Karpas-422 (cell line): ENCODE measurements around the gene NOS1. TPM values are rescaled to one million over a fixed set of nuclear protein-coding genes. Genes with fewer than 3 reads are reported as not detected.

Experiments used
- DNase-seq: peaks from one replicate; pipeline ENCODE4 v3.0.0-alpha.2; 2015
- H2AFZ ChIP-seq: fragments of 200-600 bp; sonication (generic); 2 replicates; pipeline ENCODE4 v1.6.1; 2014; ENCODE audit warnings: antibody characterized with exemption, low read length, mixed read lengths
- H3K27ac ChIP-seq: fragments of 200-600 bp; sonication (generic); 2 replicates; pipeline ENCODE4 v1.5.1; 2014; ENCODE audit warnings: mild to moderate bottlenecking, low read length, moderate library complexity
- H3K27me3 ChIP-seq: fragments of 200-600 bp; sonication (generic); 2 replicates; pipeline ENCODE4 v1.6.1; 2014; ENCODE audit warnings: low read length, mixed read lengths
- H3K36me3 ChIP-seq: fragments of 200-600 bp; sonication (generic); 2 replicates; pipeline ENCODE4 v1.6.1; 2014; ENCODE audit warnings: low read length, mixed read lengths; ENCODE audit not compliant: insufficient read depth
- H3K4me1 ChIP-seq: fragments of 200-600 bp; sonication (generic); 2 replicates; pipeline ENCODE4 v1.6.1; 2014; ENCODE audit warnings: mild to moderate bottlenecking, low read length, mixed read lengths
- H3K4me2 ChIP-seq: fragments of 200-600 bp; sonication (generic); 2 replicates; pipeline ENCODE4 v1.6.1; 2014; ENCODE audit warnings: low read length, low read depth, mild to moderate bottlenecking; ENCODE audit not compliant: poor library complexity, severe bottlenecking
- H3K4me3 ChIP-seq: fragments of 200-600 bp; sonication (generic); 2 replicates; pipeline ENCODE4 v1.5.1; 2014; ENCODE audit warnings: mild to moderate bottlenecking, antibody characterized with exemption, low read length, mixed read lengths
- H3K79me2 ChIP-seq: fragments of 200-600 bp; sonication (generic); 2 replicates; pipeline ENCODE4 v1.6.1; 2014; ENCODE audit warnings: mild to moderate bottlenecking, low read length, mixed read lengths
- H3K9ac ChIP-seq: fragments of 200-600 bp; sonication (generic); 2 replicates; pipeline ENCODE4 v1.6.0; 2014; ENCODE audit warnings: low read length
- H3K9me2 ChIP-seq: fragments of 200-600 bp; sonication (generic), shearing (Covaris generic); replicated peaks from 2 replicates; pipeline ENCODE4 v1.6.0; 2014; ENCODE audit warnings: mild to moderate bottlenecking, low read length, moderate library complexity; ENCODE audit not compliant: insufficient read depth
- H3K9me3 ChIP-seq: fragments of 300-700, 200-600 bp; sonication (generic); 2 replicates; pipeline ENCODE4 v1.6.1; 2014; ENCODE audit warnings: low read length, mixed read lengths
- H4K20me1 ChIP-seq: fragments of 200-600 bp; sonication (generic); 2 replicates; pipeline ENCODE4 v1.6.1; 2014; ENCODE audit warnings: mild to moderate bottlenecking, antibody characterized with exemption, low read length, low read depth; ENCODE audit not compliant: insufficient read depth
- total RNA-seq: library from RNA; depleted of rRNA; stranded (reverse); fragments of >200 nt; shearing (Covaris generic); gene quantifications from 2 replicates; pipeline ENCODE4 v1.2.3, GENCODE V29; 2014; ENCODE audit warnings: low replicate concordance; rRNA removed

Gene NOS1
- not detected in 2 replicates for total RNA-seq

GRCh38 chr12:117361347-117361751 is at the start of gene NOS1:
NOS1 (minus strand) TSS chr12:117361626; CDS start chr12:117331069, 30,557 bp downstream.
- H3K27me3 ChIP-seq = no peaks in the 10 kb centered on the region
- no peak within 1 kb of the TSS for H2AFZ ChIP-seq
- no peak within 1 kb of the TSS for H3K4me3 ChIP-seq
- no peak for DNase-seq
- H4K20me1 ChIP-seq = no peaks in the 10 kb centered on the region
- no peak within 1 kb of the TSS for H3K27ac ChIP-seq
- H3K9me3 ChIP-seq = no peaks in the 10 kb centered on the region
- H3K4me1 ChIP-seq = no peaks in the 10 kb centered on the region
- no peaks in the 10 kb centered on the region for H3K36me3 ChIP-seq
- no peaks in the 10 kb centered on the region for H3K79me2 ChIP-seq
- H3K9ac ChIP-seq = no peak within 1 kb of the TSS
- no peaks in the 10 kb centered on the region for H3K9me2 ChIP-seq
- no peak within 1 kb of the TSS for H3K4me2 ChIP-seq

- Histone ChIP-seq H3K9me2 (no peaks in the 10 kb centered on the region), H3K9me3 (no peaks in the 10 kb centered on the region), H3K27ac (no peak overlapping the region), H3K79me2 (no peaks in the 10 kb centered on the region), H2AFZ (no peak overlapping the region), H3K4me3 (no peak overlapping the region), H3K27me3 (0 out of 2 replicates have a peak, but pooled peaks cover 4% of the 10 kb centered on the region), H3K36me3 (no peaks in the 10 kb centered on the region), H3K9ac (no peak overlapping the region), H3K4me2 (no peak overlapping the region), H3K4me1 (no peaks in the 10 kb centered on the region), H4K20me1 (no peaks in the 10 kb centered on the region)
- no peak for DNase-seq
Measured at GRCh38 chr12:117409286-117409685, 47.9 kb upstream of the NOS1 start.

- Histone ChIP-seq H3K9ac (no peak overlapping the region), H3K79me2 (no peaks in the 10 kb centered on the region), H3K27me3 (0 out of 2 replicates have a peak, but pooled peaks cover 4% of the 10 kb centered on the region), H3K9me2 (no peaks in the 10 kb centered on the region), H3K9me3 (no peaks in the 10 kb centered on the region), H4K20me1 (no peaks in the 10 kb centered on the region), H3K4me1 (no peaks in the 10 kb centered on the region), H3K27ac (no peak overlapping the region), H3K4me3 (no peak overlapping the region), H2AFZ (no peak overlapping the region), H3K36me3 (no peaks in the 10 kb centered on the region), H3K4me2 (no peak overlapping the region)
- DNase-seq = no peak
Measured at GRCh38 chr12:117408161-117408791, 46.9 kb upstream of the NOS1 start.

- no peaks in the 10 kb centered on the region for H3K9me3 ChIP-seq
- H3K79me2 ChIP-seq = no peaks in the 10 kb centered on the region
- no peak overlapping the region for H3K4me3 ChIP-seq
- no peak for DNase-seq
- H3K9me2 ChIP-seq = no peaks in the 10 kb centered on the region
- H4K20me1 ChIP-seq = no peaks in the 10 kb centered on the region
- no peaks in the 10 kb centered on the region for H3K36me3 ChIP-seq
- no peaks in the 10 kb centered on the region for H3K27me3 ChIP-seq
- no peak overlapping the region for H3K9ac ChIP-seq
- H3K4me2 ChIP-seq = no peak overlapping the region
- no peak overlapping the region for H3K27ac ChIP-seq
- no peak overlapping the region for H2AFZ ChIP-seq
- H3K4me1 ChIP-seq = no peaks in the 10 kb centered on the region
Measured at GRCh38 chr12:117404940-117405339, 43.5 kb upstream of the NOS1 start.

DNA sequence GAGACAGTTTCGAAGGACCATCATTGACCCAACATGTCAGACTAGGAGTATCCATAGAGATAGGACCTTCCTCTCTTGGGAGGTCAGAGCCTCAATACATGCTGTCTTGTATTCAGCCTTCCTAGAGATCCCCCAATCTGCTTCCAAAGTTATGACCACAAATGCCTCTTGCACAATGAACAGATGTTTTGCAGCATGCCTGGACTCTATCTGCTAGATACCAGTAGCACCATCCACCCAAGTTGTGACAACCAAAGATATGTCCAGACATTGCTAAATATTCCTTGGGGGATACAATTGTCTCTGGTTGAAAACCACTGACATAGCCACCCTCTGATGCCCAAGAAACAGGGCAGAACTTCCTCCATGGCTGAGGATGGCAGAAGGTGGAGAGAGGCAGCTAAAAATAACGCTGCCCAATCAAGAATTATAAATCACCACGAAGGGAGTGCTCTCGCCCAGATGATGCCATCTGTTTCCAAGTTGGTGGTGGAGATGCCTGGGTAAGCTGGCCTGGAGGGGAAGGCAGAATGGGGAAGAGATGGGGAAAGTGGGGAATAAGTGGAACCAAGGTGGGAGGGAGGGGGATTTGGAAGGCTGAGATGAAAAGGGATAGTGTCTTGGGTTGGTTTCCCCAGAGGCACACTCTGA is 42.9 kb upstream of the NOS1 start:
- peak; percentile 4 for DNase-seq
- Histone ChIP-seq H3K9me2 (no peaks in the 10 kb centered on the region), H3K4me2 (no peak overlapping the region), H3K27ac (no peak overlapping the region), H3K4me3 (no peak overlapping the region), H3K9me3 (no peaks in the 10 kb centered on the region), H3K27me3 (no peaks in the 10 kb centered on the region), H2AFZ (no peak overlapping the region), H3K9ac (no peak overlapping the region), H3K36me3 (no peaks in the 10 kb centered on the region), H3K79me2 (no peaks in the 10 kb centered on the region), H3K4me1 (no peaks in the 10 kb centered on the region), H4K20me1 (no peaks in the 10 kb centered on the region)

DNA sequence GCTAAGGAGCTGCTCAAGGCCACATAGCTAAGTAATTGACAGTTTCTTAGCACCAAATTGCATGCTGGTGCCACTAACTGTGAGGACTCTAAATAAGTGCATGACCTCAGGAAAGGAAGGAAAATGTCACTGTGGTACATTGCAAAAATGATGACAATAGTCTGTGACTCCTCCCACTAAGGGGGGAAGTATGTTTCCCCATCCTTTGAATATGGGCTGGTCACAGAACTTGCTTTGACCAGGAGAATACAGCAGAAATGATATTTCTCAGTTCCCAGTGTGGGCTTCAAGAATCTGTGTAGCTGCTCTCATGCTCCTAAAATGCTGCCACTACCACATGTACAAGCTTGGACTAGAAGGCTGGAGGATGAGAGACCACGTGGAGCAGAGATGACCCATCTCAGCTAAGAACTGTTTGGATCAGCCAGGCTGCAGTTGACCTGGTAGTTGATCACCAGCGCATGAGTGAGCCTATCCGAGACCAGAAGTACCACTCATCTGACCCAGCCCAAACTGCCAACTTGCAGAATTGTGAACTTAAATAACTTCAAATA is 42.2 kb upstream of the NOS1 start:
- Histone ChIP-seq H3K9me2 (no peaks in the 10 kb centered on the region), H3K27ac (no peak overlapping the region), H3K4me3 (no peak overlapping the region), H3K79me2 (no peaks in the 10 kb centered on the region), H2AFZ (no peak overlapping the region), H3K4me1 (no peaks in the 10 kb centered on the region), H3K27me3 (no peaks in the 10 kb centered on the region), H3K9ac (no peak overlapping the region), H3K9me3 (no peaks in the 10 kb centered on the region), H3K4me2 (no peak overlapping the region), H4K20me1 (no peaks in the 10 kb centered on the region), H3K36me3 (no peaks in the 10 kb centered on the region)
- no peak for DNase-seq

DNA sequence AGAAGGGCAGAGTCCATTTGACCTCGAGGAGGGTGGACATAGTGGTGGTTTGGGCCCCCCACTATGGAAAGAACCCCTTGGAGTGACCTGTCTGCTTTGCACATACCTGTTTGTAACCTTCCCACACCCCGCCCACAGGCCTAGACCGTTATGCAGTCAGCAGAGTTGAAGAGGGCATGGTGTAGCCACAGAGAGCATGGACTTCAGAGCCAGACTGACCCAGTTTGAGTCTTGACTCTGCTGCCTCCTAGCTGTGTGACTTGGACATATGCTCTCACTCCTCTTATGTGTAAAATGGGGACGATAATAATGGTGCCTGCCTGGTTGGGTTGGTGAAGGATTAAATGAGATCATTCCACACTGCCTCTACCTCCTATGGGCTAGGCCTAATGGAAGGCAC is 40.9 kb upstream of the NOS1 start:
- no peaks in the 10 kb centered on the region for H3K9me2 ChIP-seq
- no peak overlapping the region for H2AFZ ChIP-seq
- DNase-seq = peak; percentile 51
- no peaks in the 10 kb centered on the region for H4K20me1 ChIP-seq
- no peaks in the 10 kb centered on the region for H3K4me1 ChIP-seq
- no peak overlapping the region for H3K4me3 ChIP-seq
- no peak overlapping the region for H3K9ac ChIP-seq
- no peak overlapping the region for H3K4me2 ChIP-seq
- H3K79me2 ChIP-seq = no peaks in the 10 kb centered on the region
- H3K9me3 ChIP-seq = no peaks in the 10 kb centered on the region
- H3K27ac ChIP-seq = no peak overlapping the region
- H3K27me3 ChIP-seq = no peaks in the 10 kb centered on the region
- no peaks in the 10 kb centered on the region for H3K36me3 ChIP-seq

GRCh38 chr12:117400912-117401311 is 39.5 kb upstream of the NOS1 start:
- H3K9ac ChIP-seq = no peak overlapping the region
- no peaks in the 10 kb centered on the region for H3K79me2 ChIP-seq
- DNase-seq = no peak
- no peaks in the 10 kb centered on the region for H3K36me3 ChIP-seq
- H2AFZ ChIP-seq = no peak overlapping the region
- H3K27ac ChIP-seq = no peak overlapping the region
- H3K9me2 ChIP-seq = no peaks in the 10 kb centered on the region
- no peak overlapping the region for H3K4me2 ChIP-seq
- H3K27me3 ChIP-seq = no peaks in the 10 kb centered on the region
- no peaks in the 10 kb centered on the region for H3K4me1 ChIP-seq
- H3K9me3 ChIP-seq = no peaks in the 10 kb centered on the region
- no peaks in the 10 kb centered on the region for H4K20me1 ChIP-seq
- no peak overlapping the region for H3K4me3 ChIP-seq
